B cell (primary cell): Measurements from ENCODE around the gene EGFL8. TPM values are rescaled to one million over a fixed set of nuclear protein-coding genes. Genes with fewer than 3 reads are reported as not detected.

Experiments
- ATAC-seq: fragments of 200-7000 bp; cut with Tn5 transposase; one replicate; pipeline ENCODE4 v1.10.0; 2021; ENCODE audit warnings: low read depth, mild to moderate bottlenecking, moderate number of reproducible peaks, moderate library complexity
- CTCF ChIA-PET: fragments of 350-600 bp; sonication (Branson Sonifier 250); formaldehyde crosslinking; loops from one replicate; lab custom pipeline; 2021; ENCODE audit warnings: antibody characterized with exemption, inconsistent platforms; lab: Charles Lee
- POLR2A ChIA-PET: fragments of 350-600 bp; sonication (Branson Sonifier 250); formaldehyde crosslinking; loops from one replicate; lab custom pipeline; 2021; ENCODE audit warnings: antibody characterized with exemption; lab: Charles Lee
- DNase-seq: peaks from one replicate; pipeline ENCODE4 v3.0.0; 2013
- H2AFZ ChIP-seq: 2 replicates; pipeline ENCODE4 v1.6.1; 2012; ENCODE audit warnings: mild to moderate bottlenecking, low read depth, low read length; ENCODE audit not compliant: insufficient read depth, poor library complexity, severe bottlenecking
- H3K27ac ChIP-seq, 2 donors: 1 replicate in 1 of 2; 2 replicates in 1 of 2; pipeline ENCODE4 v1.5.1; 2012 to 2013; ENCODE audit warnings: low read length in 2 of 2, mild to moderate bottlenecking in 2 of 2, moderate library complexity in 1 of 2
- H3K27me3 ChIP-seq, 4 experiments: fragments of 200-600 bp in 1 of 4; sonication (generic) in 1 of 4; replicated peaks in 1 of 4; 1 replicate in 2 of 4; 2 replicates in 2 of 4; pipeline versions ENCODE4 v1.6.1 to v1.7.0; 2013 to 2016; ENCODE audit warnings: low read length in 3 of 4, mild to moderate bottlenecking in 2 of 4, mixed read lengths in 1 of 4, moderate library complexity in 1 of 4; ENCODE audit not compliant: insufficient read depth in 4 of 4, control insufficient read depth in 3 of 4; ENCODE audit errors: control extremely low read depth in 1 of 4
- H3K36me3 ChIP-seq, 2 experiments: replicated peaks in 1 of 2; 1 replicate in 1 of 2; 2 replicates in 1 of 2; pipeline versions ENCODE4 v1.6.1 to v1.7.1; 2013; ENCODE audit warnings: low read length in 1 of 2; ENCODE audit not compliant: insufficient read depth in 2 of 2, control insufficient read depth in 1 of 2; ENCODE audit errors: control extremely low read depth in 1 of 2, extremely low read depth in 1 of 2
- H3K4me1 ChIP-seq, 2 donors: fragments of 200-600 bp in 1 of 2; sonication (generic) in 1 of 2; 1 replicate in 1 of 2; 2 replicates in 1 of 2; pipeline versions ENCODE4 v1.5.1 to v1.6.1; 2013 to 2017; ENCODE audit warnings: low read length in 2 of 2; ENCODE audit not compliant: control insufficient read depth in 2 of 2, insufficient read depth in 2 of 2
- H3K4me2 ChIP-seq: replicated peaks from 2 replicates; pipeline ENCODE3; 2012; ENCODE audit warnings: mild to moderate bottlenecking, low read depth, low read length; ENCODE audit not compliant: poor library complexity, severe bottlenecking
- H3K4me3 ChIP-seq, 5 experiments: fragments of 200-600 bp in 1 of 5; sonication (generic) in 1 of 5; 1 replicate in 3 of 5; 2 replicates in 2 of 5; pipeline versions ENCODE4 v1.5.1 to v1.7.0; 2011 to 2016; ENCODE audit warnings: low read length in 4 of 5, mild to moderate bottlenecking in 4 of 5, low read depth in 2 of 5, control low read depth in 1 of 5, moderate library complexity in 1 of 5; ENCODE audit not compliant: insufficient read depth in 1 of 5; ENCODE audit errors: control extremely low read depth in 1 of 5, extremely low read depth in 1 of 5
- H3K79me2 ChIP-seq: fragments of 200-600 bp; sonication (generic); one replicate; pipeline ENCODE4 v1.6.0; 2016; ENCODE audit warnings: low read length; ENCODE audit not compliant: control insufficient read depth, insufficient read depth
- H3K9ac ChIP-seq: fragments of 200-600 bp; sonication (generic); 2 replicates; pipeline ENCODE4 v1.6.1; 2017; ENCODE audit warnings: mild to moderate bottlenecking, low read length, moderate library complexity
- H3K9me3 ChIP-seq, 3 donors: one replicate each; pipeline versions ENCODE4 v1.6.1 to v1.7.1; 2013; ENCODE audit warnings: low read length in 2 of 3; ENCODE audit not compliant: control insufficient read depth in 2 of 3, insufficient read depth in 1 of 3; ENCODE audit errors: control extremely low read depth in 1 of 3
- H4K20me1 ChIP-seq: 2 replicates; pipeline ENCODE4 v1.6.0; 2012; ENCODE audit warnings: mild to moderate bottlenecking, low read length; ENCODE audit not compliant: insufficient read depth, control insufficient read depth, poor library complexity, severe bottlenecking
- H3K27ac Mint-ChIP-seq: one replicate; pipeline ENCODE4 v1.8.0; 2021; ENCODE audit warnings: mixed read lengths
- H3K27me3 Mint-ChIP-seq: one replicate; pipeline ENCODE4 v1.8.0; 2021; ENCODE audit warnings: mixed read lengths
- H3K4me1 Mint-ChIP-seq: one replicate; pipeline ENCODE4 v1.8.0; 2021; ENCODE audit warnings: mixed read lengths
- H3K4me3 Mint-ChIP-seq: one replicate; pipeline ENCODE4 v1.8.0; 2021; ENCODE audit warnings: mixed read lengths
- H3K9me3 Mint-ChIP-seq: one replicate; pipeline ENCODE4 v1.8.0; 2022; ENCODE audit warnings: mixed read lengths; ENCODE audit not compliant: insufficient read depth
- EZH2 ChIP-seq: IDR thresholded peaks from 2 replicates; pipeline ENCODE4 v1.6.1; 2012; ENCODE audit warnings: borderline replicate concordance, low read depth, mild to moderate bottlenecking, moderate library complexity, low read length; ENCODE audit not compliant: insufficient read depth, poor library complexity, severe bottlenecking
- WGBS: methylation state at CpG from one replicate; pipeline ENCODE4 v1.1.5; 2013; ENCODE audit warnings: missing lambda C conversion rate; ENCODE audit not compliant: insufficient coverage; 5-methylcytosine and 5-hydroxymethylcytosine counted together
- intact Hi-C: fragments of 100-400 bp; cut with micrococcal nuclease; formaldehyde crosslinking; loops from one replicate; pipeline ENCODE4 v1.10.0; 2022
- polyA plus RNA-seq: library from polyadenylated mRNA; depleted of rRNA; stranded (reverse); fragments of >200 nt; gene quantifications from 2 replicates; pipeline ENCODE4 v1.2.3, GENCODE V29; 2012
- total RNA-seq, 2 donors: library from RNA; stranded (reverse); fragments of 120-200 nt in 1 of 2; gene quantifications; 1 replicate in 1 of 2; 2 replicates in 1 of 2; pipeline versions ENCODE4 v1.2.3 to v1.2.4, GENCODE V29; 2013 to 2022
- TF ChIP-seq, protein P1 (sequence below): fragments of 200-600 bp; IDR thresholded peaks from one replicate; pipeline ENCODE4 v1.8.0; 2022; ENCODE audit warnings: antibody characterized with exemption, mild to moderate bottlenecking

The EGFL8 gene
- total and polyA plus RNA-seq, 2 donors (not counting 1 experiment from before 2014, with no cell fraction given) = 0.91 to 3.9 TPM

DNA sequence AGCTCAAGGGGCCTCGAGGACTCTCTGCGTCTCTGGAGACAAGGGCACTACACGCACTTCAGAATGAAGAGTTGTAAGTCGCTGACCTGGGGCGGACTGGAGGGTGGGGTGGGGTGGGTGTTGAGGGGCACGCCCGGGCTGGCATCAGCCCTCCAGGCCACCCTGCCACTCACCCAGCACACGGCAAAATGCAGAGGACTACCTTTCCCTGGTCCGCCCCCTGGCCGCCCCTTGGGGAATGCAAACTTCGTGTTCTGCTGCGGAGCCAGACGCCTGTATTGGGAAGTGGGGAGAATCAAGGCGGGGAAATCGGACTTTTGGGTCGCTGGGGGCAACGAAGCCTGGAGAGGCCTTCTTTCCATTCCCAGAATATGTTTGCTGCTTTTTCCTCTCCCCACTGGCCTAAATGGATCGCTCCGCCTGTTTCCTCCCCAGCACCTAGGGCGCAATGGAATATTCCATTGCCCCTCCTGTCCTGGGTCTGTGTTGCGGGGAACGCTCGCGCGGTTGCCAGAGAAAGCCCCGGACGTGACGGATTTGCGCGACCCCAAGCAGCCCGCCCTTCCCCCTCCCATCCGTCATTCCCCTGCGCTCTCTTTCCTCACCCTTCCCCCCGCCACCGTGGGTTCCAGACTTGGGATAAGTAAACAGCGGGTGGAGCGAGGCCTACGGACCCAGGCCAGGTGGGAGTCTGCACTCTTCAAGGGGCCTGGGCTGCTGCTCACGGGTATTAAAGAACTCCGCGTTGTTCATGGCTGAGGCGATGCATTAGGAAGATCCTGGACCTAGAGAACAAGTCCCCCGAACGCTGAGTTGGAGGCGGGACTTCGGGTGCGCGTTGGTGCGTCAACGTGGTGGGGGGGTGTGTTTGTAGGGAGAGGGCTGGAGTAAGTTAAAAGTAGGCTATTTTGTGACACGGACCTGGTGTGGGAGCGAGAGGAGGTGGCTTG is 10.6 kb upstream of the EGFL8 start, which contains the start of gene PPT2:
TSS of gene PPT2 (plus strand) at position 578 of the 950 bp plus-strand sequence. CDS start 454 bp downstream, outside the sequence.
- peak within 1 kb of the TSS; percentile 99 for H3K4me3 Mint-ChIP-seq
- H3K79me2 ChIP-seq = no peaks in the 10 kb centered on the region
- peaks cover 35% of the 10 kb centered on the region for H3K27me3 Mint-ChIP-seq
- peak within 1 kb of the TSS; percentile 81 for H2AFZ ChIP-seq
- peaks cover 27 to 34% of the 10 kb centered on the region in 2 donors for H3K4me1 ChIP-seq
- POLR2A ChIA-PET = interaction anchor here (0.6 to 1.3 kb wide), 4 partner anchors 24 to 1536 kb away, joined by 3 to 6 read pairs (median 5); partner anchors contain the start of genes MRPS18B and PBX2
- peak; percentile 32 for ATAC-seq
- H3K9me3 Mint-ChIP-seq = no peaks in the 10 kb centered on the region
- 2% methylated on average over 38 of the region's 52 CpGs for WGBS
- H3K4me2 ChIP-seq = peak within 1 kb of the TSS; percentile 89
- H3K27me3 ChIP-seq = peaks cover 0 to 54% (median 19%) of the 10 kb centered on the region in 4 experiments
- no peaks in the 10 kb centered on the region for H3K36me3 ChIP-seq
- intact Hi-C loops = loop anchor here (1.0 to 10.0 kb wide), 7 partner anchors 24 to 607 kb away; partner anchors contain the start of genes ATP6V1G2, FKBPL, NFKBIL1 and RNF5
- no peaks in the 10 kb centered on the region for H4K20me1 ChIP-seq
- peaks cover 48% of the 10 kb centered on the region for H3K4me1 Mint-ChIP-seq
- TF ChIP-seq EZH2 = no peak
- TF ChIP-seq, protein P1, sequence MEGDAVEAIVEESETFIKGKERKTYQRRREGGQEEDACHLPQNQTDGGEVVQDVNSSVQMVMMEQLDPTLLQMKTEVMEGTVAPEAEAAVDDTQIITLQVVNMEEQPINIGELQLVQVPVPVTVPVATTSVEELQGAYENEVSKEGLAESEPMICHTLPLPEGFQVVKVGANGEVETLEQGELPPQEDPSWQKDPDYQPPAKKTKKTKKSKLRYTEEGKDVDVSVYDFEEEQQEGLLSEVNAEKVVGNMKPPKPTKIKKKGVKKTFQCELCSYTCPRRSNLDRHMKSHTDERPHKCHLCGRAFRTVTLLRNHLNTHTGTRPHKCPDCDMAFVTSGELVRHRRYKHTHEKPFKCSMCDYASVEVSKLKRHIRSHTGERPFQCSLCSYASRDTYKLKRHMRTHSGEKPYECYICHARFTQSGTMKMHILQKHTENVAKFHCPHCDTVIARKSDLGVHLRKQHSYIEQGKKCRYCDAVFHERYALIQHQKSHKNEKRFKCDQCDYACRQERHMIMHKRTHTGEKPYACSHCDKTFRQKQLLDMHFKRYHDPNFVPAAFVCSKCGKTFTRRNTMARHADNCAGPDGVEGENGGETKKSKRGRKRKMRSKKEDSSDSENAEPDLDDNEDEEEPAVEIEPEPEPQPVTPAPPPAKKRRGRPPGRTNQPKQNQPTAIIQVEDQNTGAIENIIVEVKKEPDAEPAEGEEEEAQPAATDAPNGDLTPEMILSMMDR = no peak
- peak; percentile 65 for DNase-seq
- peak within 1 kb of the TSS; percentile 59 to 75 (median 68) for H3K4me3 ChIP-seq
- no peak within 1 kb of the TSS for H3K27ac ChIP-seq
- H3K9ac ChIP-seq = peak within 1 kb of the TSS; percentile 69
- CTCF ChIA-PET = interaction anchor here (0.6 to 1.3 kb wide), 10 partner anchors 22 to 1194 kb away, joined by 3 to 11 read pairs (median 4); partner anchors contain the start of genes AGPAT1, FKBPL and GPSM3
- H3K9me3 ChIP-seq = peaks cover 0 to 12% (median under 1%) of the 10 kb centered on the region in 3 donors
- H3K27ac Mint-ChIP-seq = peak within 1 kb of the TSS; percentile 58
